Measurements from ENCODE around the gene TBKBP1.

TBKBP1 gene

GRCh38 chr17:47685556-47686275, 8.2 kb upstream of the TBKBP1 start:
- no peak overlapping the region for H3K4me3 ChIP-seq (ENCODE audit: low read depth, low read length)
- DNase-seq (ENCODE audit: low read depth), result no peak
- no peak for TF ChIP-seq MAX (IDR thresholded peaks at IDR 0.05; ENCODE audit: low read depth, low read length)
- TF ChIP-seq POLR2A (IDR thresholded peaks at IDR 0.05; ENCODE audit: extremely low read depth, insufficient read length), result no peak
- TF ChIP-seq MYC (IDR thresholded peaks at IDR 0.05; ENCODE audit: low read depth, low read length), result no peak
- TF ChIP-seq CTCF (IDR thresholded peaks at IDR 0.05; ENCODE audit: low read depth, low read length), result no peak

GRCh38 chr17:47686276-47686635, 7.7 kb upstream of the TBKBP1 start:
- no peak overlapping the region for H3K4me3 ChIP-seq (ENCODE audit: low read depth, low read length)
- TF ChIP-seq MAX (IDR thresholded peaks at IDR 0.05; ENCODE audit: low read depth, low read length) (no peak), MYC (IDR thresholded peaks at IDR 0.05; ENCODE audit: low read depth, low read length) (no peak), POLR2A (IDR thresholded peaks at IDR 0.05; ENCODE audit: extremely low read depth, insufficient read length) (no peak), CTCF (IDR thresholded peaks at IDR 0.05; ENCODE audit: low read depth, low read length) (no peak)
- DNase-seq (ENCODE audit: low read depth), result no peak

GRCh38 chr17:47686664-47687327, 7.2 kb upstream of the TBKBP1 start:
- TF ChIP-seq POLR2A (IDR thresholded peaks at IDR 0.05; ENCODE audit: extremely low read depth, insufficient read length) (no peak), MAX (IDR thresholded peaks at IDR 0.05; ENCODE audit: low read depth, low read length) (no peak), CTCF (IDR thresholded peaks at IDR 0.05; ENCODE audit: low read depth, low read length) (no peak), MYC (IDR thresholded peaks at IDR 0.05; ENCODE audit: low read depth, low read length) (no peak)
- no peak overlapping the region for H3K4me3 ChIP-seq (ENCODE audit: low read depth, low read length)
- DNase-seq (ENCODE audit: low read depth), result no peak

GRCh38 chr17:47687328-47687690, 6.7 kb upstream of the TBKBP1 start:
- no peak for DNase-seq (ENCODE audit: low read depth)
- no peak for TF ChIP-seq POLR2A (IDR thresholded peaks at IDR 0.05; ENCODE audit: extremely low read depth, insufficient read length)
- TF ChIP-seq CTCF (IDR thresholded peaks at IDR 0.05; ENCODE audit: low read depth, low read length), result no peak
- TF ChIP-seq MAX (IDR thresholded peaks at IDR 0.05; ENCODE audit: low read depth, low read length), result no peak
- no peak for TF ChIP-seq MYC (IDR thresholded peaks at IDR 0.05; ENCODE audit: low read depth, low read length)
- H3K4me3 ChIP-seq (ENCODE audit: low read depth, low read length), result no peak overlapping the region

- TF ChIP-seq CTCF (IDR thresholded peaks at IDR 0.05; ENCODE audit: low read depth, low read length), result no peak
- H3K4me3 ChIP-seq (ENCODE audit: low read depth, low read length), result no peak overlapping the region
- no peak for DNase-seq (ENCODE audit: low read depth)
These were observed 6.2 kb upstream of the TBKBP1 start for GRCh38 chr17:47687748-47688147.

Data from NB4 (cell line).